Amniotic stem cell (primary cell): ENCODE results near the gene LTA4H.

ENCODE experiments used
- DNase-seq: peaks from one replicate; lab custom pipeline; 2025; lab: John Stamatoyannopoulos, UW

Gene LTA4H

GRCh38 chr12:96057986-96058553 lies 22.7 kb upstream of the LTA4H start:
- DNase-seq, result no peak

- no peak for DNase-seq
Measured at GRCh38 chr12:96056646-96057455, 21.5 kb upstream of the LTA4H start.

GRCh38 chr12:96054244-96054610 lies 18.8 kb upstream of the LTA4H start:
- DNase-seq, result no peak

- DNase-seq, result no peak
Measured at GRCh38 chr12:96053476-96054243, 18.3 kb upstream of the LTA4H start.

- DNase-seq, result no peak
Measured at GRCh38 chr12:96051756-96052485, 16.5 kb upstream of the LTA4H start.

GRCh38 chr12:96050139-96050538 lies 14.8 kb upstream of the LTA4H start:
- DNase-seq, result no peak

- no peak for DNase-seq
Measured at GRCh38 chr12:96049101-96049500, 13.7 kb upstream of the LTA4H start.

- DNase-seq, result no peak
Measured at GRCh38 chr12:96048393-96048969, 13.1 kb upstream of the LTA4H start.

GRCh38 chr12:96047229-96048211 lies 12.1 kb upstream of the LTA4H start:
- DNase-seq, result peak; percentile 31

- DNase-seq, result no peak
Measured at GRCh38 chr12:96046543-96047228, 11.3 kb upstream of the LTA4H start.

GRCh38 chr12:96045566-96045965 lies 10.2 kb upstream of the LTA4H start:
- DNase-seq, result no peak

GRCh38 chr12:96044943-96045290 lies 9.5 kb upstream of the LTA4H start:
- DNase-seq, result no peak

GRCh38 chr12:96044017-96044942 lies 8.9 kb upstream of the LTA4H start:
- DNase-seq, result no peak

- DNase-seq, result no peak
Measured at GRCh38 chr12:96041181-96041580, 5.8 kb upstream of the LTA4H start.

- DNase-seq, result no peak
Measured at GRCh38 chr12:96040305-96041133, 5.1 kb upstream of the LTA4H start.

GRCh38 chr12:96039516-96039915 lies 4.1 kb upstream of the LTA4H start:
- DNase-seq, result no peak

GRCh38 chr12:96036765-96037455 lies 1.5 kb upstream of the LTA4H start:
- DNase-seq, result no peak
